T-helper 17 cell (primary cell): ENCODE measurements around the gene CCL5. TPM values are rescaled to one million over a fixed set of nuclear protein-coding genes. Genes with fewer than 3 reads are reported as not detected.

Experiments
- ATAC-seq: fragments of 150-1000 bp; cut with Tn5 transposase; 2 replicates; pipeline ENCODE4 v1.10.0; 2021; ENCODE audit warnings: mild to moderate bottlenecking, moderate library complexity
- DNase-seq, 3 donors: peaks; one replicate each; pipeline versions ENCODE4 v3.0.0 to v3.0.0-alpha.2; 2020 to 2021
- H3K9me3 ChIP-seq: one replicate; pipeline ENCODE4 v1.7.0; 2013; ENCODE audit warnings: low read length, mild to moderate bottlenecking; ENCODE audit not compliant: control insufficient read depth, poor library complexity, severe bottlenecking
- H3K27ac Mint-ChIP-seq: one replicate; pipeline ENCODE4 v1.8.0; 2022; ENCODE audit warnings: mild to moderate bottlenecking, moderate library complexity, mixed read lengths
- H3K27me3 Mint-ChIP-seq: one replicate; pipeline ENCODE4 v1.8.0; 2022; ENCODE audit warnings: mixed read lengths
- H3K36me3 Mint-ChIP-seq: one replicate; pipeline ENCODE4 v1.8.0; 2022; ENCODE audit warnings: low read depth, mixed read lengths
- H3K4me1 Mint-ChIP-seq: one replicate; pipeline ENCODE4 v1.8.0; 2022; ENCODE audit warnings: mild to moderate bottlenecking, mixed read lengths
- H3K4me3 Mint-ChIP-seq: one replicate; pipeline ENCODE4 v1.8.0; 2022; ENCODE audit warnings: mild to moderate bottlenecking, moderate library complexity, mixed read lengths
- total RNA-seq, 4 donors: library from RNA in 2 of 4; stranded (reverse) in 2 of 4; gene quantifications; one replicate each; pipeline ENCODE4 v1.2.3 and lab custom pipeline; 2022 to 2026

The CCL5 gene
- total RNA-seq, 2 donors from 2014 or later = 15.6 to 202 TPM

DNA sequence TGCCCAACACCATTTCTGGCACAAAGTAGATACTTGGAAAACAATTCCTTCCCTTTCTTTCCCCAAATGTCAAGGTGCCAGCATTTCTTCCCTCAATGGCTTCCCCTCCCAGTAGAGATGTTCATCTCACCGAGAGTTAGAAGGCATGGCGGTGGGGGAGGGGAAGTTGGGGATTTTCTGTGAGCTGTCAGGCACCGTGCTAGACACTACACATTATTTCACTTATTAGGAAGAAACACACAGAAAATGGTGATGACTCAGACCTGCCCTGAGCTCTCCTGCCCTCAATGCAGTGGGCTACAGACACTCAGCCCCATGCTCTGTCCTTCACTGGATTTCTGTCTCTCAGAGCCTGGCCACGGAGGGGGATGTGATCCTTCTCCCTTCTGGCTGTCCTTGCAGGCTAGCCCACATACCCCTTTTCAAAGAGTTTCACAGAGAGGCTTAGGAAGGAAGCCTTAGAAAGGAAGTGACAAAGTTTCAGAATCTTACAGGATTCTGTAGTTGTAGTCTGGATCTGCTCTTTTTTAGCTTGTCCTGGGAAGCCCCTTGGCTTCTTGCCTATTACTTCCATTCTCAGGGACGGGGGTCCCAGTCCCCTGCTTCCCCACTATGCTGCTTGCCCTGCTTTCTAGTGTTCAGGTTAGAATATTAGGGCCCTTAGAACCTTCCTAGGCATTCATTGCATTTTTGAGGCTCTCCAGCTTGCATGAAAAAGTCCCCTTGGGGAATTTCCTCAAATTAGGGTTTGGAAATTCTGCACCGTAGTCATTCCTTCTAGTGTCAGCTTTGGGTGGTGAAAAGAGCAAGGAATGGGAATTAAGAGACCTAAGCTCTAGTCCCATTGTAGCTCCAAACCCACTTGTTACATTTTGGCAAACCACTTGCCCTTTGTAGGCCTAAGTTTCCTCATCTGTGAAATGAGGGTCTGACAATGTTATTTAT lies 12.2 kb upstream of the CCL5 start:
- H3K4me3 Mint-ChIP-seq = no peak overlapping the region

GRCh38 chr17:35891269-35891668 lies 11.1 kb upstream of the CCL5 start:
- peak overlapping the region; percentile 27 for H3K27ac Mint-ChIP-seq
- H3K9me3 ChIP-seq = no peaks in the 10 kb centered on the region
- no peak overlapping the region for H3K4me3 Mint-ChIP-seq
- no peak for DNase-seq
- no peak for ATAC-seq
- peaks cover 15% of the 10 kb centered on the region for H3K4me1 Mint-ChIP-seq
- no peaks in the 10 kb centered on the region for H3K36me3 Mint-ChIP-seq
- no peaks in the 10 kb centered on the region for H3K27me3 Mint-ChIP-seq

More for the DNA sequence above, 12.2 kb upstream of the CCL5 start:
- ATAC-seq (no peak), DNase-seq (no peak)
- Mint-ChIP-seq H3K27me3 (no peaks in the 10 kb centered on the region), H3K36me3 (no peaks in the 10 kb centered on the region), H3K4me1 (peaks cover 15% of the 10 kb centered on the region), H3K27ac (peak overlapping the region; percentile 71)
- H3K9me3 ChIP-seq = no peaks in the 10 kb centered on the region

GRCh38 chr17:35890774-35891155 lies 10.6 kb upstream of the CCL5 start:
- Mint-ChIP-seq H3K4me3 (no peak overlapping the region), H3K4me1 (peaks cover 12% of the 10 kb centered on the region)

GRCh38 chr17:35889818-35890773 lies 9.9 kb upstream of the CCL5 start:
- H3K4me1 Mint-ChIP-seq = peaks cover 12% of the 10 kb centered on the region
- DNase-seq (no peak), ATAC-seq (no peak)
- no peaks in the 10 kb centered on the region for H3K9me3 ChIP-seq
- H3K4me3 Mint-ChIP-seq = no peak overlapping the region
- peak overlapping the region; percentile 39 for H3K27ac Mint-ChIP-seq
- H3K27me3 Mint-ChIP-seq = no peaks in the 10 kb centered on the region
- no peaks in the 10 kb centered on the region for H3K36me3 Mint-ChIP-seq

More at GRCh38 chr17:35890774-35891155, 10.6 kb upstream of the CCL5 start:
- no peaks in the 10 kb centered on the region for H3K9me3 ChIP-seq
- no peak overlapping the region for H3K27ac Mint-ChIP-seq
- H3K27me3 Mint-ChIP-seq = no peaks in the 10 kb centered on the region
- DNase-seq = no peak
- no peaks in the 10 kb centered on the region for H3K36me3 Mint-ChIP-seq
- peak; percentile 82 for ATAC-seq

DNA sequence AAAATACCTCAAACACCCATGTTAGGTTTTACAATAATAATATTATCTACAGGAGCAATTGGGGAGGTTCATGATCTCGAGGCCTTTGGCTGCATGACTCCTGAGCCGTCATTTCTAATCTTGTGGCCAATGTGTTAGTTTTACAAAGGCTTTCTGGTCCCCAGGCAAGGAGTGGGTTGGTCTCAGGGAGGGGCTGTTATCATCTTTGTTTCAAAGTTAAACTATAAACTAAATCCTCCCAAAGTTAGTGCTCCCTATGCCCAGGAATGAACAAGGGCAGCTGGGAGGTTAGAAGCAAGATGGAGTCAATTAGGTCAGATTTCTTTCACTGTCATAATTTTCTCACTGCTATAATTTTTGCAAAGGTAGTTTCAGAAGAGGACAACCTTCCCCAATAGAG lies 9.1 kb upstream of the CCL5 start:
- DNase-seq = no peak
- no peak overlapping the region for H3K27ac Mint-ChIP-seq
- no peaks in the 10 kb centered on the region for H3K36me3 Mint-ChIP-seq
- no peak for ATAC-seq
- no peak overlapping the region for H3K4me3 Mint-ChIP-seq
- H3K27me3 Mint-ChIP-seq = no peaks in the 10 kb centered on the region
- H3K9me3 ChIP-seq = no peaks in the 10 kb centered on the region
- peaks cover 12% of the 10 kb centered on the region for H3K4me1 Mint-ChIP-seq

DNA sequence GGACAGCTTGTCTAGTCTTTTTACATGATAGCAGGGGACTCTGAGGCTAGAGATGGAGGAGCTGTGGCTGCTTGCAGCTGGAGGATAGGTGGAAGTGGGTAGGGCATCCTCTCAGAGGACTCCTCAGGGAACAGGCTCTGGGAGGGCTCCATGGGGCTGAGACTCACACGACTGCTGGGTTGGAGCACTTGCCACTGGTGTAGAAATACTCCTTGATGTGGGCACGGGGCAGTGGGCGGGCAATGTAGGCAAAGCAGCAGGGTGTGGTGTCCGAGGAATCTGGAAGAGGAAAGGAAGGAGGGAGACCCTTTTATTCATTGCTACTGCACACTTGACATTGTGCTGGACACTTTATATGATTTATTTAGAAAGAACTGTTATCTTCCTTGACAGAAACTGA lies 1.8 kb downstream of the CCL5 start:
- peaks cover 5% of the 10 kb centered on the region for H3K27me3 Mint-ChIP-seq
- no peak overlapping the region for H3K4me3 Mint-ChIP-seq
- no peak for ATAC-seq
- peaks cover 17% of the 10 kb centered on the region for H3K4me1 Mint-ChIP-seq
- H3K9me3 ChIP-seq = no peaks in the 10 kb centered on the region
- H3K36me3 Mint-ChIP-seq = no peaks in the 10 kb centered on the region
- H3K27ac Mint-ChIP-seq = peak overlapping the region; percentile 85
- no peak for DNase-seq

- Mint-ChIP-seq H3K27ac (peak overlapping the region; percentile 85), H3K36me3 (no peaks in the 10 kb centered on the region), H3K4me1 (peaks cover 17% of the 10 kb centered on the region), H3K27me3 (peaks cover 5% of the 10 kb centered on the region), H3K4me3 (peak overlapping the region; percentile 43)
- ATAC-seq (no peak), DNase-seq (no peak)
- H3K9me3 ChIP-seq = no peaks in the 10 kb centered on the region
Measured at GRCh38 chr17:35877345-35878029, 2.7 kb downstream of the CCL5 start.

DNA sequence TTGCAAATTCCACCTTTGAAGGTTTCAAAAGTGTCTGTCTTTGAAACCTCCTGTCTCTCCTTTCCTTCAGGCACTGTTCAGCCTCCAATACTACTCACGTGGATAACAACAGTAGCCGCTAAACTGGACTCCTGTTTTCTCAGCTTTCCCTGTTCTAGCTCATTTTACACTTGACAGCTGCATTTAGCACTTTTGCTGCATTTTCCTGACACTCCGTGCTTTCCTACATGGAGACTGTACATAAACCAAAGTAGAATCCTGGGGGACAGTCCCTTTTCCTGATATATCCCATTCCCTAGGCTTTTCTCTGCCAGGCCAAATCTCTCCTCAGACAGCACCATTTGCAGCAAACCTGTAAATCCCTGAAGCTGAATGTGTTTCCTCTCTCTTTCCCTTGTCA lies 3.6 kb downstream of the CCL5 start:
- no peaks in the 10 kb centered on the region for H3K36me3 Mint-ChIP-seq
- peak overlapping the region; percentile 56 for H3K4me3 Mint-ChIP-seq
- H3K27ac Mint-ChIP-seq = peak overlapping the region; percentile 17
- H3K9me3 ChIP-seq = no peaks in the 10 kb centered on the region
- H3K4me1 Mint-ChIP-seq = peaks cover 20% of the 10 kb centered on the region
- ATAC-seq (no peak), DNase-seq (no peak)
- H3K27me3 Mint-ChIP-seq = peaks cover 5% of the 10 kb centered on the region

DNA sequence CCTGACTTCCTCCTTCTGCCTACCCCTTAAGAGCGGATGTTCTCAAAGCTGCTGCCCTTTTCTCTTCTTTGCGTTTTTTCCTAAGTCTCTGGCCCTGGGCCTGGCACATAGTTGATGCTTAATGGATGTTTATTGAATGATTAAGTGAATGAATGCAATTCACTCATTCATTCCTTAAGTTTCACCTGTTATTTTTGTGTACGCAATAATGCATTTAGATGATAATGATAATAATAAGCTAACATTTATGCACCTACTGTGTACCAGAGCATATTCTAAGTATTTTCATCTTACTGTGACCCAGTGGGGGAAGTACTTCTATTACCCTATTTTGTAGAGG lies 4.4 kb downstream of the CCL5 start:
- Mint-ChIP-seq H3K27ac (peak overlapping the region; percentile 17), H3K4me1 (peaks cover 20% of the 10 kb centered on the region), H3K4me3 (no peak overlapping the region), H3K27me3 (peaks cover 5% of the 10 kb centered on the region), H3K36me3 (no peaks in the 10 kb centered on the region)
- no peaks in the 10 kb centered on the region for H3K9me3 ChIP-seq
- ATAC-seq = no peak
- DNase-seq = no peak

DNA sequence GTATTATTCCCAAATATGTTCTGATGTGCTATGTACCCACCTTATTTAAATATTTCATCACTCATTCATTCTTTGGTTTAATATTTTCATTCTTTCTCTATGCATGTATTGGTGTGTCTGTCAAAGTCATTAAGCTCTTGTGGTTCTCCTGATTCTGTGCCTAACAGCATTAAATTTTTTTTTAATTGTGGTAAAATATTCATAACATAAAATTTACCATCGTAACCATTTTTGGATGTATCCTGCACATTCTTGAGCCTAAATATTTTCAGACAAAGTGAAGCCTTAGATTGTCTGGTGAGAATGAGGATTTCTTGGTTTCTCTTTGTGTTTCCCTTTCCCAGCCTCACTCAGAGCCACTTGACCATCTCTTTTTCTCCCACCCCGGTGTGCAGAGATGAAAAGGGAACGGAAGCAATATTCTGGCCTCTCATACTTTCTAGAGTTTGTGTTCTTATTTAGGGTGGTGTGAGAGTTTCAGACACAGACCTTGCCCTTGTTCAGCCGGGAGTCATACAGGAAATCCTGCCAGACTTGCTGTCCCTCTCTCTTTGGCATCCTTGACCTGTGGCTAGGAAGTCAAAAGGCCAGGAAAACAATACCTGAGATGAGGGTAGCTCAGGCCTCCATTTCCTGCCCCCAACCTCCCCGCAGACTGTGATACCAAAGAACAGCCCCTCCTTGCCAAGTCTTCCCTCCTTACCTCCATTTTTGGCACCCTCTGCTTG lies 4.9 kb downstream of the CCL5 start:
- no peak for ATAC-seq

GRCh38 chr17:35872196-35872980 lies 7.8 kb downstream of the CCL5 start:
- Mint-ChIP-seq H3K4me3 (no peak overlapping the region), H3K36me3 (no peaks in the 10 kb centered on the region), H3K27ac (no peak overlapping the region), H3K27me3 (peaks cover 5% of the 10 kb centered on the region), H3K4me1 (peaks cover 15% of the 10 kb centered on the region)
- ATAC-seq (no peak), DNase-seq (no peak)
- H3K9me3 ChIP-seq = no peaks in the 10 kb centered on the region

More for the DNA sequence above, 4.9 kb downstream of the CCL5 start:
- H3K4me1 Mint-ChIP-seq = peaks cover 15% of the 10 kb centered on the region
- no peak overlapping the region for H3K4me3 Mint-ChIP-seq
- no peaks in the 10 kb centered on the region for H3K36me3 Mint-ChIP-seq
- no peaks in the 10 kb centered on the region for H3K9me3 ChIP-seq
- DNase-seq = no peak
- peak overlapping the region; percentile 17 for H3K27ac Mint-ChIP-seq
- H3K27me3 Mint-ChIP-seq = peaks cover 5% of the 10 kb centered on the region
